B cell (primary cell): ENCODE measurements around the gene SPATA32.

ENCODE experiments used
- EZH2 ChIP-seq: IDR thresholded peaks from 2 replicates; pipeline ENCODE4 v1.6.1; 2012; ENCODE audit warnings: borderline replicate concordance, low read depth, mild to moderate bottlenecking, moderate library complexity, low read length; ENCODE audit not compliant: insufficient read depth, poor library complexity, severe bottlenecking
- TF ChIP-seq, protein P1 (sequence below): fragments of 200-600 bp; IDR thresholded peaks from one replicate; pipeline ENCODE4 v1.8.0; 2022; ENCODE audit warnings: antibody characterized with exemption, mild to moderate bottlenecking

DNA sequence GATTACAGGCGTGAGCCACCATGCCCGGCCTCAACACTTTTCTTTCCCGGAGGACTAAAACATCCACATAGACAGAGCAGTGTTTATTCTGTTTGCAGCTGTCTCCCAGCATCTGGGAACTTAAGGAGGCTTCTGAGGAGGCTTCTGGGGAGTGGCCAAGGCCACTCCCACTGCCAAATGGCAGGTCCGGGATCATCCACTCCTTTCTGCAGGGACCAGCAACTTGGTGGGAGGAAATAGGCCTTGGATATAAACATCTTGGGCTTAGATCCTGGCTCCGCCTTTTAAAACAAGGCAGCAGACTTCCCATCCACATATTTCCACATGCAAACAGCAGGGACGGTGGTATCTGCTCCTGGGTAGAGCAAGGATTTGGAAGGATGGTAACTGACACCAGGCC is 14.1 kb upstream of the SPATA32 start:
- no peak for TF ChIP-seq EZH2
- TF ChIP-seq, protein P1, sequence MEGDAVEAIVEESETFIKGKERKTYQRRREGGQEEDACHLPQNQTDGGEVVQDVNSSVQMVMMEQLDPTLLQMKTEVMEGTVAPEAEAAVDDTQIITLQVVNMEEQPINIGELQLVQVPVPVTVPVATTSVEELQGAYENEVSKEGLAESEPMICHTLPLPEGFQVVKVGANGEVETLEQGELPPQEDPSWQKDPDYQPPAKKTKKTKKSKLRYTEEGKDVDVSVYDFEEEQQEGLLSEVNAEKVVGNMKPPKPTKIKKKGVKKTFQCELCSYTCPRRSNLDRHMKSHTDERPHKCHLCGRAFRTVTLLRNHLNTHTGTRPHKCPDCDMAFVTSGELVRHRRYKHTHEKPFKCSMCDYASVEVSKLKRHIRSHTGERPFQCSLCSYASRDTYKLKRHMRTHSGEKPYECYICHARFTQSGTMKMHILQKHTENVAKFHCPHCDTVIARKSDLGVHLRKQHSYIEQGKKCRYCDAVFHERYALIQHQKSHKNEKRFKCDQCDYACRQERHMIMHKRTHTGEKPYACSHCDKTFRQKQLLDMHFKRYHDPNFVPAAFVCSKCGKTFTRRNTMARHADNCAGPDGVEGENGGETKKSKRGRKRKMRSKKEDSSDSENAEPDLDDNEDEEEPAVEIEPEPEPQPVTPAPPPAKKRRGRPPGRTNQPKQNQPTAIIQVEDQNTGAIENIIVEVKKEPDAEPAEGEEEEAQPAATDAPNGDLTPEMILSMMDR: no peak
